Measurements from ENCODE around the gene NIPBL.
"Not testable (repeated sequence)": the region's sequence is repeated elsewhere in the genome, so short reads cannot be mapped to it uniquely, and the experiment has no call there.

DNA sequence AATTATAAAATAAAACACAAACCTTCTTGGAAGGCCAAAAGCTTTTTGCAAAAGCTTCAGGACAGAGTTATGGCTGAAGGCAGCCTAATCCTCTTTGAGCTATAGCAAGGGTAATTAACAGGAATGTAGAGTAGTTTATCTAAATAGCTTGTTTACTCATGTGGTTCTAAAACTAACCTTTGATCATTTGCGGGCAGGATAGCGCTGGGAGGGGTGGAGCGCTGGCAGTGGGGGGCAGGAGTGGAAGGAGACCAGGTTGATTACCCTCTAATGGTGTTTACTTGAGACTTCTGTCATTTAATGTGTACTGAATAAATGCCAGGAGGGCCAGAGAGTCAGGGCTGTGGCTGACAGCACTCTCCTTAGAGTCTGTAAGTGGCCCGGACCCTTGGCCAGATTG is 217.2 kb downstream of the NIPBL start:
- TF ChIP-seq, protein P1, sequence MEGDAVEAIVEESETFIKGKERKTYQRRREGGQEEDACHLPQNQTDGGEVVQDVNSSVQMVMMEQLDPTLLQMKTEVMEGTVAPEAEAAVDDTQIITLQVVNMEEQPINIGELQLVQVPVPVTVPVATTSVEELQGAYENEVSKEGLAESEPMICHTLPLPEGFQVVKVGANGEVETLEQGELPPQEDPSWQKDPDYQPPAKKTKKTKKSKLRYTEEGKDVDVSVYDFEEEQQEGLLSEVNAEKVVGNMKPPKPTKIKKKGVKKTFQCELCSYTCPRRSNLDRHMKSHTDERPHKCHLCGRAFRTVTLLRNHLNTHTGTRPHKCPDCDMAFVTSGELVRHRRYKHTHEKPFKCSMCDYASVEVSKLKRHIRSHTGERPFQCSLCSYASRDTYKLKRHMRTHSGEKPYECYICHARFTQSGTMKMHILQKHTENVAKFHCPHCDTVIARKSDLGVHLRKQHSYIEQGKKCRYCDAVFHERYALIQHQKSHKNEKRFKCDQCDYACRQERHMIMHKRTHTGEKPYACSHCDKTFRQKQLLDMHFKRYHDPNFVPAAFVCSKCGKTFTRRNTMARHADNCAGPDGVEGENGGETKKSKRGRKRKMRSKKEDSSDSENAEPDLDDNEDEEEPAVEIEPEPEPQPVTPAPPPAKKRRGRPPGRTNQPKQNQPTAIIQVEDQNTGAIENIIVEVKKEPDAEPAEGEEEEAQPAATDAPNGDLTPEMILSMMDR (IDR thresholded peaks at IDR 0.05; ENCODE audit: borderline replicate concordance, extremely low read depth, low read length, poor library complexity, severe bottlenecking), result not testable (repeated sequence)
- TF ChIP-seq EZH2 (IDR thresholded peaks at IDR 0.05; ENCODE audit: borderline replicate concordance, low read depth, low read length, severe bottlenecking), result not testable (repeated sequence)
